C1 segment of cervical spinal cord (tissue), 14 donors: ENCODE measurements around the gene CHP2.

Source experiments
- DNase-seq, 14 donors: peaks; one replicate each; lab custom pipeline; 2025; lab: John Stamatoyannopoulos, UW

The CHP2 gene

DNA sequence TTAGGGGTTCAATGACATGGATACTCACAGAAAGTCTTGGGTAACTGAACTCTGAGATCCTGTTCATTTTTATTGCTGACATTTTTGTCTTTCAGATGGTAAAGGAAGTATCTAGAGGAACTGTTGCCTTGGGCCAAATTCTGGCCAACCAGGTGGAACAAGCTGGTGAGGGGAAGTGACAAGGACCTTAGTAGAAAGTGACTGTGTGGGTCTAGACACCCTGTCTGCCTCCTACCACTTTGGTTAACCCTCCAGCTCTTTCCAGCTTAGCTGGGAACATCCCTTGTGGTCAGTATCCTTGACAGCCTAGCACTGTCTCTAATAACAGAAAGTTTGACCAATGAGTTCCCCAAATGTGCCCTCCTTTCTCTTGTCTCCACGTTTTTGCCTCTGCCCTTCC, 52.2 kb downstream of the CHP2 start:
- DNase-seq: peak in 1 of 14 donors; percentile 3
